Thyroid gland (tissue), 4 donors: Measurements from ENCODE around the gene POLR2L.
A peak's percentile ranks its signal among the peaks of the same experiment; 100 is the strongest.

Experiments used
- POLR2A ChIP-seq, 2 donors: fragments of 450-650 bp; IDR thresholded peaks; one replicate each; pipeline ENCODE4 v1.6.1; 2017; ENCODE audit warnings: antibody characterized with exemption in 2 of 2, mild to moderate bottlenecking in 2 of 2, moderate library complexity in 1 of 2
- TF ChIP-seq, protein P1 (sequence below), 6 experiments: fragments of 200-600 bp in 3 of 6; fragments of 450-650 bp in 3 of 6; sonication (generic) in 3 of 6; IDR thresholded peaks; one replicate each; pipeline ENCODE4 v1.5.1; 2016 to 2019; ENCODE audit warnings: antibody characterized with exemption in 6 of 6, mild to moderate bottlenecking in 2 of 6, inconsistent platforms in 1 of 6, moderate library complexity in 1 of 6

DNA sequence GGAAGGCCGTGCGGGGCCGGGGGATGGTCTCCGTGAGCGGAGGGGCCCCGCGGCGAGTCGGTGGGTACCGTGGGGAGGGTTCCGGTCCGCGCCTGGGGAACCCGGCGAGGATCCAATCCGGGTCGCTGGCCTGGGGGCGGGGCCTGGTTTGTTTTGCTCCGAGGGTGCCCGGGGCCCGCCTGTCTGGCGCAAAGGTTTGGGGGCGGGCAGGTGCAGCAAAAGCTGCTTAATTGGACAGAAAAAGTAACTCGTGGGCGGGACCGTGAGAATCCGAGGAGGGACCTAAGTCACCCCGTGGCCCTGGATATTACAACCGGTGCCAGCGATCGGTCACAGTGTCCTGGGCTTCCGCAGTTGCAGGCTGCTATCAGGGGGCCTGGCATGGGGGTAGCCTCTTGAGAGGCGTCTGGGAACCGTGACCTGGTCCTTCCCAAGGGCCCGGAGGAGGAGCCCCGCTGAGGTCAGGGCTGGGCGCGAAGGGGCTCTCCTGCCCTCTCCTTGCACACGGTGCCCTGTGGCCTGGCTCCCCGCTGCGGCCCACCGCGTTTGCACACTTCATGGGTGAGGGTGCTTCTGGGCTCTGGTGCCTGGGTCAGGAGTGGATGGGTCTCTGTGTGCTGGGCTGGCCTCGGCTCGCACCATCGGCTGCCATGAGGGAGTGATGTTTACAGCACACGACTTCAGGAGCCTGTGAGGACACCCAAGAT is 22.2 kb downstream of the POLR2L start:
- TF ChIP-seq, protein P1, sequence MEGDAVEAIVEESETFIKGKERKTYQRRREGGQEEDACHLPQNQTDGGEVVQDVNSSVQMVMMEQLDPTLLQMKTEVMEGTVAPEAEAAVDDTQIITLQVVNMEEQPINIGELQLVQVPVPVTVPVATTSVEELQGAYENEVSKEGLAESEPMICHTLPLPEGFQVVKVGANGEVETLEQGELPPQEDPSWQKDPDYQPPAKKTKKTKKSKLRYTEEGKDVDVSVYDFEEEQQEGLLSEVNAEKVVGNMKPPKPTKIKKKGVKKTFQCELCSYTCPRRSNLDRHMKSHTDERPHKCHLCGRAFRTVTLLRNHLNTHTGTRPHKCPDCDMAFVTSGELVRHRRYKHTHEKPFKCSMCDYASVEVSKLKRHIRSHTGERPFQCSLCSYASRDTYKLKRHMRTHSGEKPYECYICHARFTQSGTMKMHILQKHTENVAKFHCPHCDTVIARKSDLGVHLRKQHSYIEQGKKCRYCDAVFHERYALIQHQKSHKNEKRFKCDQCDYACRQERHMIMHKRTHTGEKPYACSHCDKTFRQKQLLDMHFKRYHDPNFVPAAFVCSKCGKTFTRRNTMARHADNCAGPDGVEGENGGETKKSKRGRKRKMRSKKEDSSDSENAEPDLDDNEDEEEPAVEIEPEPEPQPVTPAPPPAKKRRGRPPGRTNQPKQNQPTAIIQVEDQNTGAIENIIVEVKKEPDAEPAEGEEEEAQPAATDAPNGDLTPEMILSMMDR (IDR thresholded peaks at IDR 0.05): no peak
- TF ChIP-seq POLR2A (IDR thresholded peaks at IDR 0.05): peak in 1 of 2 donors; percentile 36
